Measurements from ENCODE around the gene ACSM5. TPM values are rescaled to one million over a fixed set of nuclear protein-coding genes. Genes with fewer than 3 reads are reported as not detected.

ACSM5 gene, protein sequence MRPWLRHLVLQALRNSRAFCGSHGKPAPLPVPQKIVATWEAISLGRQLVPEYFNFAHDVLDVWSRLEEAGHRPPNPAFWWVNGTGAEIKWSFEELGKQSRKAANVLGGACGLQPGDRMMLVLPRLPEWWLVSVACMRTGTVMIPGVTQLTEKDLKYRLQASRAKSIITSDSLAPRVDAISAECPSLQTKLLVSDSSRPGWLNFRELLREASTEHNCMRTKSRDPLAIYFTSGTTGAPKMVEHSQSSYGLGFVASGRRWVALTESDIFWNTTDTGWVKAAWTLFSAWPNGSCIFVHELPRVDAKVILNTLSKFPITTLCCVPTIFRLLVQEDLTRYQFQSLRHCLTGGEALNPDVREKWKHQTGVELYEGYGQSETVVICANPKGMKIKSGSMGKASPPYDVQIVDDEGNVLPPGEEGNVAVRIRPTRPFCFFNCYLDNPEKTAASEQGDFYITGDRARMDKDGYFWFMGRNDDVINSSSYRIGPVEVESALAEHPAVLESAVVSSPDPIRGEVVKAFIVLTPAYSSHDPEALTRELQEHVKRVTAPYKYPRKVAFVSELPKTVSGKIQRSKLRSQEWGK
- not detected for total RNA-seq

DNA sequence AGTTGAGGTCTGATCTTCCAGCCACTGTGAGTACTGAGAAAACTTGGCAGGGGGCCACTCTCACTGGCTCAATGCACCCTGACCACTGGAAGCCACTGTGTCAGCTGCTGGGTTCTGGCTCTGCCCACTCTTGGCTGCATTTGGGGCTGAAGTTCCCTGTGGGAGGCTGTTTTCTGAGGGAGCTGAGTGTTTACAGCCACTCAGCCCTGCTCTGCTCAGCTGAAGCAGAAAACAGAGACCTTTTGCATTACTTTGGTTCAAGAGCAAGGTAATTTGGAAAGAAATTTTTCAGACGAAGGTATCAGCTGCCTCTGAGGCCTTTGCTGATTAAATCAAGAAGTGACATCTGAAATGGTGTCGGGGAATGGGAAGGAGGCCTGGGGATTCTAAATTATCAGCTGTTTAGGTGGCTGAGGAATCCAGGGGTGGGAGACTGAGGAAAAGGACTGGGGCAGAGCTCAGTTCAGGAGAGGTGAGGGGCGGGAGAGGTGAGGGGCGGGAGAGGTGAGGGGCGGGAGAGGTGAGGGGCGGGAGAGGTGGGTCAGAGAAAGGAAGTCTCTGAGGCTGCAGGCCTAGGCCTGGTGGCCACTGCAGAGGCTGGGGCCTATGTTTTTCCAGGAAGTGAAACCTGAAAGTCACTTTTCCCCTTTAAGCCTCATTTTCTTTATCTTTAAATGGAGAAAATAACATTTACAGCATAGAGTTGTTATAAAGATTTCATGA, at the start of gene ACSM5:
TSS of gene ACSM5 (plus strand) at position 137 of the 723 bp plus-strand sequence. CDS start 1,951 bp downstream, outside the sequence.
- Mint-ChIP-seq H3K27me3 (ENCODE audit: low read depth) (no peaks in the 10 kb centered on the region), H3K4me1 (ENCODE audit: low read depth) (no peaks in the 10 kb centered on the region), H3K4me3 (no peak within 1 kb of the TSS), H3K27ac (no peak within 1 kb of the TSS), H3K36me3 (ENCODE audit: insufficient read depth in 2 of 2) (no peaks in the 10 kb centered on the region), H3K9me3 (no peaks in the 10 kb centered on the region)
- DNase-seq (no peak), ATAC-seq (replicated peaks in 1 of 2) (no peak)

DNA sequence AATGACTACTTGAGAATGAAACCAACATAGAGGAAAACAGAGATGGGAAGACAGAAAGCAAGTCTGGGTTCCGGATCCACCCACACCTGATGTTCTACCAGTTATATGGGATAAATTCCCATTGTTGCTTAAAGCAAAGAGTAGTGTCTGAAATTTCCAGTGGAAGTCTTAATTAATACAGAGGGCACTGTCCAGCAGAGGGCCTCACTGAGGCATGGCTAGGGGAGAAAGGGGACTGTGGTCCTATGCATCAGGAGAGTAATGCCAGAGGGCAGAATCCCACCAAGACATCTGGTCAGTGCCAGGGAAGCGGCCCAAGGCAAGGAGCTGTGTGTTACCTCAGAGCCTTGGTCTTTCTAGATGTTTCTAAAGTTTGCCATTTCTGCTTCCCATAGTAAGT, 49.3 kb upstream of the ACSM5 start:
- Mint-ChIP-seq H3K27me3 (ENCODE audit: low read depth) (peaks cover 24% of the 10 kb centered on the region), H3K36me3 (ENCODE audit: insufficient read depth in 2 of 2) (no peaks in the 10 kb centered on the region), H3K27ac (no peak overlapping the region), H3K4me3 (no peak overlapping the region), H3K4me1 (ENCODE audit: low read depth) (no peaks in the 10 kb centered on the region), H3K9me3 (no peaks in the 10 kb centered on the region)
- ATAC-seq (replicated peaks in 1 of 2), result no peak
- peak in 1 of 2 donors; percentile 4 for DNase-seq

DNA sequence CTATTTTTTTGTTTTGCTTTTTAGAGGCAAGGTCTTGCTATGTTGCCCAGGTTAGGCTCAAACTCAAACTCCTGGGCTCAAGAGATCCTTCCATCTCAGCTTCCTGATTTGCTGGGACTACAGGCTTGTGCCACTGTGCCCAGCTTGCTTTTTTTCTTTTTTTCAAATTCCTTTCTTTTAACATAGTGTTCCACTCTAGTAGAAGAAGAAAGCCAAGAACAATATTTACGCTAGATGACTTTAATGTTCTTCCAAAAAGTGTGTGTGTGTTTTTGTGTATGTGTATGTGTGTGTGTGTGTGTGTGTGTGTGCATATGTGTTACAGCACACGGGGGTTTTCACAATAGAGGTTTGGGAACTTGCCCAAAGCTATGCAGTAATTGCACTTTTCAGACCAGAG, 46.1 kb upstream of the ACSM5 start:
- Mint-ChIP-seq H3K36me3 (ENCODE audit: insufficient read depth in 2 of 2) (no peaks in the 10 kb centered on the region), H3K4me1 (ENCODE audit: low read depth) (no peaks in the 10 kb centered on the region), H3K4me3 (no peak overlapping the region), H3K27ac (no peak overlapping the region), H3K27me3 (ENCODE audit: low read depth) (peaks cover 22% of the 10 kb centered on the region), H3K9me3 (no peaks in the 10 kb centered on the region)
- ATAC-seq (replicated peaks in 1 of 2), result no peak
- DNase-seq, result no peak

DNA sequence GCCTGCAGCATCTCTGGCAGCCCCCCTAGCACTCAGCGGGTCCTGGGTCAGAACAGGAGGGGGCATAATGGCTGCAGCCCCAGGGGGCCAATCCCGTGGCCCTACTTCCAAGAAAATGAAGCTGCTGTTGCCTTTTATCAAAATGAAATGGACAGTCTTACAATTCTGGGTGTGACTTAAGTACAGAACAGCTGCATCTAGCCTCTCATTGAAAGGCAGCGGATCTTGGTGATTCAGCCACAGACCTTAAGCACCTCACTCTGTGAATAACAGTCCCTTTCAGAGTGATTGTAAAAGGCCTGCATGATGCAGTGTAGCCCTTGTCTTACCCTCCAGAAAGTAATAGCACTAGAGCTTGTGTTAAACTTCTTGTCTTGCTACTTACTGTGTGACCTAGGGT, 45.3 kb upstream of the ACSM5 start:
- Mint-ChIP-seq H3K36me3 (ENCODE audit: insufficient read depth in 2 of 2) (no peaks in the 10 kb centered on the region), H3K27ac (no peak overlapping the region), H3K4me3 (no peak overlapping the region), H3K4me1 (ENCODE audit: low read depth) (no peaks in the 10 kb centered on the region), H3K9me3 (no peaks in the 10 kb centered on the region), H3K27me3 (ENCODE audit: low read depth) (peaks cover 23% of the 10 kb centered on the region)
- DNase-seq (no peak), ATAC-seq (replicated peaks in 1 of 2) (no peak)

DNA sequence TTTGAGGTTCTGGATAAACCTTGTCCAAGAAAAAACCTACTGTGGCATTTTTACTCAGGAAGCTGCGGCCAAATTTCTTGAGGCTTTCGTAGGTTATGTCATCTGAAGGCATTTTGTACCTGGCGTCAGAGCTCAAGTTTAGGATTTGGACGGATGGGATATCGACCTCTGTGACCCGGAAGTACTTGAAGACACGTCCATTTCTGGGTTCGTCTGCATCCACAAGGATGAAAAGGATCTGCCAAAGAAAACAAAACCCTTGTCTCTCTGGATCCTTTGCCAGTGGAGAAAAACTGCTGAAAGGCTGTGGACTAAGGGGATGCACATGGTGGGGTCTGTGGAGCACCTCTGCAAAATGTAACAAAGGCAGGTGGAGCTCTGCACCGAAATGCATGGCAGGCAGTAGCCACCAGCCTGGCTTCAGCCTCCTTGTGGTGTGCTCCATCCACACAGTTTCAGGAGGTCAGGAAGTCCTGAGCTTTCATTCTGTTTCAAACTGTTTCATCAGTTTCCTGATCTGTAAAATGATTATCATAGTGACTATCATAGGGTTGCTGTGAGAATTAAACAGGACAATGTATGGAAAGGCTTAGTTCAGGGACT, 39.8 kb upstream of the ACSM5 start:
- ATAC-seq (replicated peaks in 1 of 2) (no peak), DNase-seq (no peak)
- H3K27me3 Mint-ChIP-seq (ENCODE audit: low read depth), result peaks cover 26% of the 10 kb centered on the region
- peaks cover 0 to 2% of the 10 kb centered on the region in 2 donors for H3K9me3 Mint-ChIP-seq
- H3K36me3 Mint-ChIP-seq (ENCODE audit: insufficient read depth in 2 of 2), result no peaks in the 10 kb centered on the region
- no peak overlapping the region for H3K27ac Mint-ChIP-seq
- H3K4me3 Mint-ChIP-seq, result no peak overlapping the region
- H3K4me1 Mint-ChIP-seq (ENCODE audit: low read depth), result no peaks in the 10 kb centered on the region

DNA sequence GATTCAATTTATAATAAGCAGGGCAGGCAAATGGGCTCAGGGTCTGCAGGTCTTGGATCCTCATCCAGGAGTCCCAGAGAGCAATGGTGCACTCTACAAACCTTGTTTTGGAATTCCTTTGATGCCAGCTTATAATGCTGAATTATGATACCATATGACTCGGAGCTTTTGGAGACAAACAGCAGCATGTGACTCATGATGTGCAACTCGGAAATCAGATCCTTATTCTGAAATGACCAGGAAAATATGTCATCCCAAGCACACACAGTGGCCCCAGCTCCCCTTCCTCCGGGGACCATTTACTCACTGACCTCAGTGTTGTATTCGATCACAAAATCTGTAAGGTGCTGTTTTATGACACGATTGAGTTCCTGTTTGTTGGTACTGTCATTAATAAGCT, 36.6 kb upstream of the ACSM5 start:
- Mint-ChIP-seq H3K9me3 (peaks cover 0 to 2% of the 10 kb centered on the region in 2 donors), H3K4me3 (no peak overlapping the region), H3K27me3 (ENCODE audit: low read depth) (peaks cover 25% of the 10 kb centered on the region), H3K27ac (no peak overlapping the region), H3K4me1 (ENCODE audit: low read depth) (no peaks in the 10 kb centered on the region), H3K36me3 (ENCODE audit: insufficient read depth in 2 of 2) (no peaks in the 10 kb centered on the region)
- DNase-seq, result no peak
- no peak for ATAC-seq (replicated peaks in 1 of 2)

DNA sequence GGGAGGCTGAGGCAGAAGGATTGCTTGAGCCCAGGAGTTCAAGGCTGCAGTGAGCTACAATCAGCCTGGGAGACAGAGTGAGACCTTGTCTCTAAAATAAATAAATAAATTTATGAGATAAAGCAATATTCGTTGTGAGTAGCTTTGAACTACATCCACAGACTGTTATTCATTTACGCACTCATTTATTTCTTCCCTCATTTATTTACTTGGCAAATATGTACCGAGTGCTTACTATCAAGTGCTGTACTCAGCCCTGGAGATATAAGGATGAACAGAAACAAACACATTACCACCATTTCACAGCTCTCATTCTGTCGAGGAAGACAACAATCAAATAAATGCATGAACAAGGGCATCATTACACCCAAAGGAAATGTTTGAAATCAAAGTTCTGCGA, 32.2 kb upstream of the ACSM5 start:
- peaks cover 0 to 2% of the 10 kb centered on the region in 2 donors for H3K9me3 Mint-ChIP-seq
- no peaks in the 10 kb centered on the region for H3K36me3 Mint-ChIP-seq (ENCODE audit: insufficient read depth in 2 of 2)
- no peak overlapping the region for H3K4me3 Mint-ChIP-seq
- H3K27me3 Mint-ChIP-seq (ENCODE audit: low read depth), result peaks cover 19% of the 10 kb centered on the region
- no peaks in the 10 kb centered on the region for H3K4me1 Mint-ChIP-seq (ENCODE audit: low read depth)
- ATAC-seq (replicated peaks in 1 of 2) (no peak), DNase-seq (no peak)
- no peak overlapping the region for H3K27ac Mint-ChIP-seq

DNA sequence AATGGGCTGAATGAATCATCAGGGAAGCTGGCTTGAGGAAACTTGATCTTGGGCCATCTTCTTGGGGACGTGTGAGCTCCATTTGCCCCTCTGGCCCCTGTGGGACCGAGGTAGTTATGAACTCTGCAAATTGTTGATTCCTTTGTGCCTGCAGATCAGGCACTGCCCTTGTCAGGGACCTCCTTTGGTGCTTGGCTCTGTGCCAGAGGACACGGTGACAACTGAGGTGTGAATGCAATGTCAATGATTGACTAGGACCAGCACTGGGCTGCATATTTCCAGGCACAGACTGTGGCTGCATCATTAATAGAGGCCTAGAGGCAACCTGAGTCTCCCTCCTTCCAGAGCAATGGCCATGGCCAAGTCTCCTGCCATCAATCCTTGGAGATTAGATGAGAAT, 28.6 kb upstream of the ACSM5 start:
- no peaks in the 10 kb centered on the region for H3K9me3 Mint-ChIP-seq
- H3K27me3 Mint-ChIP-seq (ENCODE audit: low read depth), result peaks cover 4% of the 10 kb centered on the region
- peaks cover 5% of the 10 kb centered on the region for H3K4me1 Mint-ChIP-seq (ENCODE audit: low read depth)
- DNase-seq (no peak), ATAC-seq (replicated peaks in 1 of 2) (no peak)
- H3K36me3 Mint-ChIP-seq (ENCODE audit: insufficient read depth in 2 of 2), result no peaks in the 10 kb centered on the region
- H3K27ac Mint-ChIP-seq, result no peak overlapping the region
- H3K4me3 Mint-ChIP-seq, result no peak overlapping the region

DNA sequence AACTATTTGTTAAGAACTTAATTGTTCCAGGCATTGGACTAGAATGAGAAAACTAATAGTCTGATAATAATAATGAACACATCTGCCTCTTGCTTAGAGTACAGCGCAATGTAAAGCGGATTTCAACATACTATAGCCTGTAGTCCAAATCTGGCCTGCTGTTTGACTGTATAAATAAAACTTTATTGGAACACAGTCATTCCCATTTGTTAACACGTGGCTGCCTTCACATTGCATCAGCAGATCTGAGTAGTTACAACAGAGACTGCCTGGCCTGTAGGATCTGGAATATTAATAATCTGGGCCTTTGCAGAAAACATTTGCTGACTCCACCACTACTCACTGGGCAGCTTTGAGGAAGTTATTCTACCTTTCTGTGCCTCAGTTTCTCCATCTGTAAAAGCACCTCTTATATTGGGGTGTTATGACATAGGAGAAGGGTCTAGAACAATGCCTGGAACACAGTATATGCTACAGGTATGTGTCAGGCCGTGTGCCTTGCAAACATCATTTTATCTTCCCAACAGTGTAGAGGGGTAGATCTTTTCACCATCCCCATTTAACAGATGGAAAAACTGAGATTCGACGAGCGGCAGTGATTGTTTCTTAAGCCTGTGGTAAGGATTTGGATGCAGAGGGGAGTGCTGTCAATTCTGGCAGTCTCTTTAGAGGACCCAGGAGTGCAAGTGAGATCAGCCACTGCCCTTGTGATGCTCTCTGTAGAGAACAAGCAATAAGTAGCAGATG, 27.0 kb upstream of the ACSM5 start:
- no peak overlapping the region for H3K4me3 Mint-ChIP-seq
- H3K27ac Mint-ChIP-seq, result no peak overlapping the region
- ATAC-seq (replicated peaks in 1 of 2) (no peak), DNase-seq (no peak)
- no peaks in the 10 kb centered on the region for H3K36me3 Mint-ChIP-seq (ENCODE audit: insufficient read depth in 2 of 2)
- H3K9me3 Mint-ChIP-seq, result no peaks in the 10 kb centered on the region
- peaks cover 10% of the 10 kb centered on the region for H3K27me3 Mint-ChIP-seq (ENCODE audit: low read depth)
- peaks cover 5% of the 10 kb centered on the region for H3K4me1 Mint-ChIP-seq (ENCODE audit: low read depth)

DNA sequence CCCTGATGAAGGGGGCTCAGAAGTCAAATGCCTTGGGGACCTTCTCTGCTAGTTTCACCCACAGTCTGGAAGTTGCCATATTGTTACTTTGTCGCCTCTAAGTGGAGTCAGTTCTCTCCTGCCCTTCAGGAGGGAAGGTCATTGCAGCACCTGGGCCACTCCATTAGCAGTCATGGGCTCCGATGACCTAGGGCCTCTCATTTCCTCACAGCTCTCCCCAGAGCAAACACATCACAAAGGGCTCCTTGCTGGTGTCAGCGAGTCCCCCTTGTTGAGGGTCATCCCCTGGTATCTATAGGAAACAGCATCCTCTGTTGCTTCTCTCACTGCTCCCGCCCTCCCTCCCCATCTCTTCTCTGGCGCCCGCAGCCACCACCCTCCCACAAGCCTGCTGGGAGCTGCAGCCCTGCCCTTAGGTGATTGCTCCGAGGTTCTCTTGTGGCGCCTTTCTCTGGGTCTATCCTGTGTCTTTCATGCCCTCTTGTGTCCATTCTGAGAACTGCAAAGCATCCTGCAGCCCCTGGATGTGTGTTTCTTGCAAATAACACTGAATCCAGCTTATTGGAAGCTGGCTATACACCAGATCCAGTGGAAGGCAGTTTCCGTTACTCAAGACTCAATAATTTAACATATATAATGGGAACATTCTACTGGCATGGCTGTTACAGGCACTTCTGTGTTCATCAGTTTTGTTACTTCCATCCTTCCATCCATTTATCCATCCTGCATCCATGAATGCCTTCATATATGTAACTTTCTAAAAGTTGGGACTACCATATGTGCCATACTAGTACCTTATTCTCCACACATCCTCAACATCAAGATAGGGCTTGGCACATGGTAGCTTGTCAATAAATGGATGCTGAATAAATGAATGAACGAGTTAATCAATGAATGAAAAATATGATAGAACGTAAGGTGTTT, 26.0 kb upstream of the ACSM5 start:
- Mint-ChIP-seq H3K36me3 (ENCODE audit: insufficient read depth in 2 of 2) (no peaks in the 10 kb centered on the region), H3K27me3 (ENCODE audit: low read depth) (peaks cover 10% of the 10 kb centered on the region), H3K4me3 (no peak overlapping the region), H3K4me1 (ENCODE audit: low read depth) (peaks cover 5% of the 10 kb centered on the region), H3K27ac (no peak overlapping the region), H3K9me3 (no peaks in the 10 kb centered on the region)
- peak; percentile 71 to 75 for ATAC-seq (replicated peaks in 1 of 2)
- DNase-seq, result peak; percentile 52 to 59

DNA sequence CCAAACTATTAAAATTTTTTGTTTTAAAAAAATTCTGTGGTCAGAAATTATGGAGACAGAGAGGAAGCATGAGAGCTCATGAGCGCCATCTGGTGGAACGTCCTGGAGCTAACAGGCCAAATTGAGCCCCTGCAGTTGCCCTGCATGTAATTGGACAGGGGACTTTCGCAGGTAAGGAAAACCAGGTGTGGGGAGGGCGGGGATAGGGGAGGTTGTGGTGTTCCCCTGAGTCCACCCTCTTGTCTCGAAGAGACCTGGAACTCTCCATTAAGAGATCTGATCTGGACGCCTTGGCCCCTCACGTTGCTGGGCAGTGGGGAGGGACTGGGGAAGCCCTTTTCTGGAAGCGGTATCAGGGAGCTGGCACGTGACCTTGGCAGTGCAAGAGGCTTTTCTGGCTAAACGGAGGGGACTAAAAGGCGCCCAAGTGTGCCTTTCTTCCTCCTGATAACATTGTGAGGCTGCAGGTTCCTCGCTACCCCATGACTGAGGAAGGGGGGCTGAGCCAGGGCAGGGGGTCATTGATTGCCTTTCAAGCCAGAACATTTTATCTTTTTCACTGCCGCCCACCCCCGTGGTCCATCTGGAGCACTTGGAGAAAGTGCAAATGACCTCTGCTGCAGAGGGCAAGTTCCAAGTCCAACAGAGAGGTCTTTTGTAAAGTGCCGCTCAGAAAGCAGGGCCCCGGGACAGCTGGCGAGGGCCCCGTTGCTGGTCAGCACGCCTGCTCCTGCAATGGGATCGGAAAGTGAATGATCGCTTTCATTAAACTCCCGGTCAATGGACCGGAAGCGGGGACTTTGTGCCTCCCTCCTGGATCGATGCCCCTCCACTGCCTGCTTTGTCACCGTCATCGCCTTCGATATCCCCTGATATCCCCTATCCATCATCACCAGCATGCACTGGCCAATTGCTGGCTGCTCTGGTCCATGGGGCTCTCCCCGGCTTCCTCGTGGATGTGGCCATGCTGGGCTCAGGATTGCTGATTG, 23.2 kb upstream of the ACSM5 start:
- no peak overlapping the region for H3K4me3 Mint-ChIP-seq
- no peaks in the 10 kb centered on the region for H3K9me3 Mint-ChIP-seq
- ATAC-seq (replicated peaks in 1 of 2), result no peak
- peaks cover 10% of the 10 kb centered on the region for H3K27me3 Mint-ChIP-seq (ENCODE audit: low read depth)
- no peak overlapping the region for H3K27ac Mint-ChIP-seq
- peak; percentile 53 to 60 for DNase-seq
- no peaks in the 10 kb centered on the region for H3K36me3 Mint-ChIP-seq (ENCODE audit: insufficient read depth in 2 of 2)
- peaks cover 5% of the 10 kb centered on the region for H3K4me1 Mint-ChIP-seq (ENCODE audit: low read depth)
